GM18520 (cell line): Measurements from ENCODE around the gene GPT2.
"Not testable (repeated sequence)": the region's sequence is repeated elsewhere in the genome, so short reads cannot be mapped to it uniquely, and the experiment has no call there.

ENCODE experiments used
- ATAC-seq: cut with Tn5 transposase; IDR thresholded peaks from one replicate; pipeline ENCODE4 v1.9.1; 2021; ENCODE audit not compliant: unreplicated experiment

Gene GPT2

GRCh38 chr16:46862555-46863447, 21.4 kb upstream of the GPT2 start:
- ATAC-seq, result no peak

- ATAC-seq, result no peak
Observed at GRCh38 chr16:46866286-46866685, 17.9 kb upstream of the GPT2 start.

GRCh38 chr16:46867486-46867885, 16.7 kb upstream of the GPT2 start:
- not testable (repeated sequence) for ATAC-seq

- ATAC-seq, result not testable (repeated sequence)
Observed at GRCh38 chr16:46868891-46869290, 15.3 kb upstream of the GPT2 start.

- ATAC-seq, result no peak
Observed at GRCh38 chr16:46871597-46871996, 12.6 kb upstream of the GPT2 start.

- no peak for ATAC-seq
Observed at GRCh38 chr16:46873201-46873600, 11.0 kb upstream of the GPT2 start.

GRCh38 chr16:46875243-46875642, 8.9 kb upstream of the GPT2 start:
- ATAC-seq, result no peak

- ATAC-seq, result no peak
Observed at GRCh38 chr16:46882304-46882939, 1.7 kb upstream of the GPT2 start.

- ATAC-seq, result no peak
Observed at GRCh38 chr16:46882940-46883307, 1.2 kb upstream of the GPT2 start.

- ATAC-seq, result no peak
Observed at GRCh38 chr16:46883353-46883689, 841 bp upstream of the GPT2 start.

GRCh38 chr16:46884513-46885293, 541 bp downstream of the GPT2 start:
- no peak for ATAC-seq

- no peak for ATAC-seq
Observed at GRCh38 chr16:46885960-46886763, 2.0 kb downstream of the GPT2 start.

GRCh38 chr16:46886764-46887523, 2.8 kb downstream of the GPT2 start:
- ATAC-seq, result no peak

GRCh38 chr16:46887524-46887854, 3.3 kb downstream of the GPT2 start:
- ATAC-seq, result no peak

GRCh38 chr16:46889245-46889941, 5.2 kb downstream of the GPT2 start:
- no peak for ATAC-seq

GRCh38 chr16:46889942-46890300, 5.8 kb downstream of the GPT2 start:
- no peak for ATAC-seq

- no peak for ATAC-seq
Observed at GRCh38 chr16:46891910-46892309, 7.7 kb downstream of the GPT2 start.

GRCh38 chr16:46894036-46894672, 10.0 kb downstream of the GPT2 start:
- no peak for ATAC-seq
